ENCODE measurements around the gene KCNAB2.

Gene KCNAB2

GRCh38 chr1:6113116-6113515, 67.4 kb downstream of the KCNAB2 start:
- DNase-seq: no peak

GRCh38 chr1:6113745-6114144, 68.1 kb downstream of the KCNAB2 start:
- DNase-seq: no peak

- DNase-seq: no peak
Observed at GRCh38 chr1:6116137-6116536, 70.4 kb downstream of the KCNAB2 start.

GRCh38 chr1:6117064-6117463, 71.4 kb downstream of the KCNAB2 start:
- DNase-seq: no peak

- DNase-seq: no peak
Observed at GRCh38 chr1:6117624-6118023, 71.9 kb downstream of the KCNAB2 start.

- DNase-seq: no peak
Observed at GRCh38 chr1:6118415-6118814, 72.7 kb downstream of the KCNAB2 start.

GRCh38 chr1:6121021-6121421, 75.3 kb downstream of the KCNAB2 start:
- DNase-seq: no peak

- no peak for DNase-seq
Observed at GRCh38 chr1:6121651-6122370, 76.1 kb downstream of the KCNAB2 start.

GRCh38 chr1:6123083-6123482, 77.4 kb downstream of the KCNAB2 start:
- no peak for DNase-seq

- DNase-seq: no peak
Observed at GRCh38 chr1:6123816-6124215, 78.1 kb downstream of the KCNAB2 start.

- DNase-seq: no peak
Observed at GRCh38 chr1:6124341-6124740, 78.7 kb downstream of the KCNAB2 start.

- DNase-seq: no peak
Observed at GRCh38 chr1:6124746-6125365, 79.2 kb downstream of the KCNAB2 start.

GRCh38 chr1:6125366-6125765, 79.7 kb downstream of the KCNAB2 start:
- DNase-seq: no peak

GRCh38 chr1:6126028-6126427, 80.3 kb downstream of the KCNAB2 start:
- no peak for DNase-seq

- no peak for DNase-seq
Observed at GRCh38 chr1:6126521-6127067, 80.9 kb downstream of the KCNAB2 start.

GRCh38 chr1:6127587-6128163, 82.0 kb downstream of the KCNAB2 start:
- peak; percentile 77 for DNase-seq

GRCh38 chr1:6128276-6129081, 82.8 kb downstream of the KCNAB2 start:
- no peak for DNase-seq

GRCh38 chr1:6129313-6129712, 83.6 kb downstream of the KCNAB2 start:
- no peak for DNase-seq

GRCh38 chr1:6130036-6130435, 84.3 kb downstream of the KCNAB2 start:
- DNase-seq: no peak

- no peak for DNase-seq
Observed at GRCh38 chr1:6130596-6130995, 84.9 kb downstream of the KCNAB2 start.

- no peak for DNase-seq
Observed at GRCh38 chr1:6131561-6131960, 85.9 kb downstream of the KCNAB2 start.

- DNase-seq: no peak
Observed at GRCh38 chr1:6133146-6133895, 87.6 kb downstream of the KCNAB2 start.

- DNase-seq: no peak
Observed at GRCh38 chr1:6134206-6134605, 88.5 kb downstream of the KCNAB2 start.
